ENCODE measurements around the gene SLC35B3. TPM values are rescaled to one million over a fixed set of nuclear protein-coding genes. Genes with fewer than 3 reads are reported as not detected.
"Not testable (repeated sequence)": the region's sequence is repeated elsewhere in the genome, so short reads cannot be mapped to it uniquely, and the experiment has no call there.

SLC35B3 gene
- total RNA-seq, 1 experiment from 2014 or later, result 6.5 TPM

- Histone ChIP-seq H3K4me1 (ENCODE audit: insufficient read depth, low read length) (peaks cover 20% of the 10 kb centered on the region), H3F3A (ENCODE audit: low read length, unreplicated experiment) (no peaks in the 10 kb centered on the region), H3K79me2 (ENCODE audit: low read length) (peaks cover 31% of the 10 kb centered on the region), H3K27me3 (ENCODE audit: low read length) (no peaks in the 10 kb centered on the region), H2AFZ (ENCODE audit: low read length) (peak overlapping the region; percentile 97), H3K4me3 (ENCODE audit: low read length) (peak overlapping the region; percentile 92), H3K4me2 (ENCODE audit: low read length) (peak overlapping the region; percentile 87), H3K27ac (ENCODE audit: low read length) (peak overlapping the region; percentile 43), H3K9ac (ENCODE audit: low read length) (peak overlapping the region; percentile 93), H3K36me3 (ENCODE audit: low read depth, low read length) (no peaks in the 10 kb centered on the region; the same call in 1 of the 2 replicates), H3K9me3 (ENCODE audit: low read length) (no peaks in the 10 kb centered on the region), H4K20me1 (ENCODE audit: low read length) (peaks cover 5% of the 10 kb centered on the region; the same call in 1 of the 2 replicates), H3K9me2 (replicated peaks; ENCODE audit: low read length) (no peaks in the 10 kb centered on the region)
- CTCF ChIA-PET, result no interaction called here
- BruUV-seq (replicated peaks), result no TSS peak
- POLR2A ChIA-PET (ENCODE audit: unreplicated experiment), result no interaction called here
- ATAC-seq (peak; percentile 23), DNase-seq (no peak)
- intact Hi-C loops (cut with micrococcal nuclease), result loop anchor here (5.0 kb wide), 1 partner anchor 42 kb away; no protein-coding TSS in a partner anchor
- TF ChIP-seq, protein P1, sequence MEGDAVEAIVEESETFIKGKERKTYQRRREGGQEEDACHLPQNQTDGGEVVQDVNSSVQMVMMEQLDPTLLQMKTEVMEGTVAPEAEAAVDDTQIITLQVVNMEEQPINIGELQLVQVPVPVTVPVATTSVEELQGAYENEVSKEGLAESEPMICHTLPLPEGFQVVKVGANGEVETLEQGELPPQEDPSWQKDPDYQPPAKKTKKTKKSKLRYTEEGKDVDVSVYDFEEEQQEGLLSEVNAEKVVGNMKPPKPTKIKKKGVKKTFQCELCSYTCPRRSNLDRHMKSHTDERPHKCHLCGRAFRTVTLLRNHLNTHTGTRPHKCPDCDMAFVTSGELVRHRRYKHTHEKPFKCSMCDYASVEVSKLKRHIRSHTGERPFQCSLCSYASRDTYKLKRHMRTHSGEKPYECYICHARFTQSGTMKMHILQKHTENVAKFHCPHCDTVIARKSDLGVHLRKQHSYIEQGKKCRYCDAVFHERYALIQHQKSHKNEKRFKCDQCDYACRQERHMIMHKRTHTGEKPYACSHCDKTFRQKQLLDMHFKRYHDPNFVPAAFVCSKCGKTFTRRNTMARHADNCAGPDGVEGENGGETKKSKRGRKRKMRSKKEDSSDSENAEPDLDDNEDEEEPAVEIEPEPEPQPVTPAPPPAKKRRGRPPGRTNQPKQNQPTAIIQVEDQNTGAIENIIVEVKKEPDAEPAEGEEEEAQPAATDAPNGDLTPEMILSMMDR (conservative IDR thresholded peaks at IDR 0.05; ENCODE audit: low read depth, low read length), result no peak
- TF ChIP-seq EZH2 (IDR thresholded peaks at IDR 0.05; ENCODE audit: low read length, unreplicated experiment) (no peak), EZH2phosphoT487 (IDR thresholded peaks at IDR 0.05; ENCODE audit: borderline replicate concordance, low read length) (no peak)
These were observed 635 bp downstream of the SLC35B3 start for GRCh38 chr6:8434727-8435092.

GRCh38 chr6:8432614-8433013 is 2.7 kb downstream of the SLC35B3 start:
- Histone ChIP-seq H3K9me2 (replicated peaks; ENCODE audit: low read length) (no peaks in the 10 kb centered on the region), H3K36me3 (ENCODE audit: low read depth, low read length) (peaks cover 10% of the 10 kb centered on the region), H3F3A (ENCODE audit: low read length, unreplicated experiment) (no peaks in the 10 kb centered on the region), H3K79me2 (ENCODE audit: low read length) (peaks cover 31% of the 10 kb centered on the region), H3K27ac (ENCODE audit: low read length) (no peak overlapping the region), H3K9ac (ENCODE audit: low read length) (no peak overlapping the region), H3K4me1 (ENCODE audit: insufficient read depth, low read length) (peaks cover 20% of the 10 kb centered on the region), H3K27me3 (ENCODE audit: low read length) (no peaks in the 10 kb centered on the region), H2AFZ (ENCODE audit: low read length) (no peak overlapping the region), H3K4me3 (ENCODE audit: low read length) (no peak overlapping the region), H3K9me3 (ENCODE audit: low read length) (no peaks in the 10 kb centered on the region), H4K20me1 (ENCODE audit: low read length) (peaks cover 5% of the 10 kb centered on the region; the same call in 1 of the 2 replicates), H3K4me2 (ENCODE audit: low read length) (peak overlapping the region; percentile 87; the same call in 1 of the 2 replicates)
- POLR2A ChIA-PET (ENCODE audit: unreplicated experiment), result no interaction called here
- ATAC-seq (no peak), DNase-seq (no peak)
- TF ChIP-seq EZH2phosphoT487 (IDR thresholded peaks at IDR 0.05; ENCODE audit: borderline replicate concordance, low read length) (no peak), EZH2 (IDR thresholded peaks at IDR 0.05; ENCODE audit: low read length, unreplicated experiment) (no peak)
- TF ChIP-seq, protein P1 (conservative IDR thresholded peaks at IDR 0.05; ENCODE audit: low read depth, low read length), result no peak
- intact Hi-C loops (cut with micrococcal nuclease), result loop anchor here (5.0 kb wide), 1 partner anchor 40 kb away; no protein-coding TSS in a partner anchor
- CTCF ChIA-PET, result interaction anchor here (0.6 kb wide), 2 partner anchors 1987 to 1997 kb away, joined by 3 to 4 read pairs; no protein-coding TSS in a partner anchor
- BruUV-seq (replicated peaks), result no TSS peak

DNA sequence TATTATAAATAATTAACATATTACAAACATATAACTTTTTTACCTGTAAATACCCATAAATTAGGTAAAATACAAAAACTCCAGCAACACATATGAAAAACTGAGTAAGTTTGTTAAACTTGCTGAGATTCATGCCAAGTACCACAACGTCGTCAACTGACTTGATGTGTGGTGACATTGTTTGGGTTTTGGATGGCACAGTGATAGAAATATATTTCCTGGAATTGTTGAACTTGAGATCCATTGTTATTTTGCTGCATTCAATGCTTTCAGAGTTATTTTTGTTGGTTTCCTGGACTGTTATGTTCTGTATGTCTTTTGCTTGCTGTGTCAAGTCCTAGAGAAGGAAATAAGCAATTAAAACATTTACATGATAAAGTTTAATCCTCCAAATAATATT is 5.5 kb downstream of the SLC35B3 start:
- ChIA-PET POLR2A (ENCODE audit: unreplicated experiment) (no interaction called here), CTCF (no interaction called here)
- Histone ChIP-seq H3K9ac (ENCODE audit: low read length) (no peak overlapping the region), H3K27ac (ENCODE audit: low read length) (no peak overlapping the region), H4K20me1 (ENCODE audit: low read length) (peaks cover 5% of the 10 kb centered on the region; the same call in 1 of the 2 replicates), H3K9me3 (ENCODE audit: low read length) (no peaks in the 10 kb centered on the region), H3K4me2 (ENCODE audit: low read length) (no peak overlapping the region), H3K4me3 (ENCODE audit: low read length) (no peak overlapping the region), H2AFZ (ENCODE audit: low read length) (no peak overlapping the region), H3K9me2 (replicated peaks; ENCODE audit: low read length) (no peaks in the 10 kb centered on the region), H3K4me1 (ENCODE audit: insufficient read depth, low read length) (peaks cover 12% of the 10 kb centered on the region), H3K27me3 (ENCODE audit: low read length) (no peaks in the 10 kb centered on the region), H3K36me3 (ENCODE audit: low read depth, low read length) (peaks cover 27% of the 10 kb centered on the region), H3K79me2 (ENCODE audit: low read length) (peaks cover 26% of the 10 kb centered on the region), H3F3A (ENCODE audit: low read length, unreplicated experiment) (no peaks in the 10 kb centered on the region)
- no TSS peak for BruUV-seq (replicated peaks)
- intact Hi-C loops (cut with micrococcal nuclease), result loop anchor here (5.0 kb wide), 1 partner anchor 38 kb away; no protein-coding TSS in a partner anchor
- DNase-seq, result no peak
- TF ChIP-seq EZH2phosphoT487 (IDR thresholded peaks at IDR 0.05; ENCODE audit: borderline replicate concordance, low read length), result no peak
- no peak for TF ChIP-seq EZH2 (IDR thresholded peaks at IDR 0.05; ENCODE audit: low read length, unreplicated experiment)
- TF ChIP-seq, protein P1 (conservative IDR thresholded peaks at IDR 0.05; ENCODE audit: low read depth, low read length), result no peak
- ATAC-seq, result no peak

- BruUV-seq (replicated peaks); H3K9me2 ChIP-seq (replicated peaks; ENCODE audit: low read length); H2AFZ ChIP-seq (ENCODE audit: low read length); H3K27ac ChIP-seq (ENCODE audit: low read length); H3K9ac ChIP-seq (ENCODE audit: low read length); H3K4me1 ChIP-seq (ENCODE audit: insufficient read depth, low read length); DNase-seq; H3K27me3 ChIP-seq (ENCODE audit: low read length); CTCF ChIA-PET; intact Hi-C loops (cut with micrococcal nuclease); POLR2A ChIA-PET (ENCODE audit: unreplicated experiment); H3F3A ChIP-seq (ENCODE audit: low read length, unreplicated experiment); H3K4me3 ChIP-seq (ENCODE audit: low read length); ATAC-seq; H3K9me3 ChIP-seq (ENCODE audit: low read length); H3K79me2 ChIP-seq (ENCODE audit: low read length); H4K20me1 ChIP-seq (ENCODE audit: low read length); H3K4me2 ChIP-seq (ENCODE audit: low read length): not testable (repeated sequence)
- peaks cover 27% of the 10 kb centered on the region for H3K36me3 ChIP-seq (ENCODE audit: low read depth, low read length)
These were observed 8.8 kb downstream of the SLC35B3 start for GRCh38 chr6:8426544-8426943.

All from PC-3 (cell line).